ENCODE measurements around the gene STARD3. TPM values are rescaled to one million over a fixed set of nuclear protein-coding genes. Genes with fewer than 3 reads are reported as not detected.
"Not testable (repeated sequence)": the region's sequence is repeated elsewhere in the genome, so short reads cannot be mapped to it uniquely, and the experiment has no call there.

Gene STARD3
- total RNA-seq, 1 experiment from 2014 or later, result 75.3 TPM

- Mint-ChIP-seq H3K4me3 (peak overlapping the region; percentile 95), H3K4me1 (peaks cover 73% of the 10 kb centered on the region), H3K27ac (peak overlapping the region; percentile 96)
- DNase-seq (ENCODE audit: low spot score); H3K36me3 Mint-ChIP-seq; H3K27me3 Mint-ChIP-seq (ENCODE audit: low read depth); H3K9me3 Mint-ChIP-seq; ATAC-seq: not testable (repeated sequence)
- 0 out of 2 replicates have a peak, but pooled peaks have one; percentile 22 for TF ChIP-seq E2F5 (CRISPR knock-in tag; IDR thresholded peaks at IDR 0.05)
- ChIA-PET POLR2A (interaction anchor here (0.6 to 1.6 kb wide), 6 partner anchors 11 to 72 kb away, joined by 4 to 25 read pairs (median 6); partner anchors contain the start of genes MIEN1 and PGAP3), CTCF (interaction anchor here (0.9 to 7.9 kb wide), 20 partner anchors 11 to 152 kb away, joined by 3 to 77 read pairs (median 5); partner anchors contain the start of genes MIEN1 and PGAP3)
Measured at GRCh38 chr17:39699157-39699817, 62.3 kb downstream of the STARD3 start.

- DNase-seq (ENCODE audit: low spot score) (peak; percentile 73), ATAC-seq (peak; percentile 43)
- H3K4me1 Mint-ChIP-seq, result peaks cover 73% of the 10 kb centered on the region
- POLR2A ChIA-PET, result interaction anchor here (0.6 to 1.6 kb wide), 6 partner anchors 11 to 73 kb away, joined by 4 to 25 read pairs (median 6); partner anchors contain the start of genes MIEN1 and PGAP3
- no peaks in the 10 kb centered on the region for H3K27me3 Mint-ChIP-seq (ENCODE audit: low read depth)
- TF ChIP-seq TEAD4 (CRISPR knock-in tag; IDR thresholded peaks at IDR 0.05), result peak; percentile 66; the same call in 1 of the 2 replicates
- no peak for TF ChIP-seq NFYB (CRISPR knock-in tag; conservative IDR thresholded peaks at IDR 0.05; ENCODE audit: low read depth)
- TF ChIP-seq TEAD1 (CRISPR knock-in tag; IDR thresholded peaks at IDR 0.05), result peak; percentile 91; the same call in 1 of the 2 replicates
- TF ChIP-seq MYBL2 (CRISPR knock-in tag; IDR thresholded peaks at IDR 0.05), result 0 out of 2 replicates have a peak, but pooled peaks have one; percentile 18
- TF ChIP-seq SP1 (CRISPR knock-in tag; conservative IDR thresholded peaks at IDR 0.05), result peak; percentile 58; the same call in 1 of the 2 replicates
- peak within 1 kb of the TSS; percentile 96 for H3K27ac Mint-ChIP-seq
- H3K9me3 Mint-ChIP-seq, result no peaks in the 10 kb centered on the region
- CTCF ChIA-PET, result interaction anchor here (0.5 to 7.9 kb wide), 24 partner anchors 11 to 664 kb away, joined by 3 to 77 read pairs (median 4); partner anchors contain the start of genes MIEN1 and PGAP3
- peak within 1 kb of the TSS; percentile 95 for H3K4me3 Mint-ChIP-seq
- H3K36me3 Mint-ChIP-seq, result peaks cover 3% of the 10 kb centered on the region; the same call in 1 of the 2 replicates
Measured at GRCh38 chr17:39699818-39700147, 62.8 kb downstream of the STARD3 start, which contains the start of gene ERBB2. TSS of gene ERBB2 (plus strand) at chr17:39700064. CDS start at chr17:39700239, 175 bp downstream.

- Mint-ChIP-seq H3K4me1 (peaks cover 73% of the 10 kb centered on the region), H3K27me3 (ENCODE audit: low read depth) (no peaks in the 10 kb centered on the region), H3K9me3 (no peaks in the 10 kb centered on the region), H3K27ac (no peak overlapping the region), H3K4me3 (peak overlapping the region; percentile 95), H3K36me3 (peaks cover 3% of the 10 kb centered on the region; the same call in 1 of the 2 replicates)
- DNase-seq (ENCODE audit: low spot score), result peak; percentile 53
- ChIA-PET POLR2A (interaction anchor here (0.6 to 1.6 kb wide), 7 partner anchors 12 to 236 kb away, joined by 3 to 25 read pairs (median 5); partner anchors contain the start of genes MIEN1 and PGAP3), CTCF (interaction anchor here (0.5 to 7.9 kb wide), 26 partner anchors 12 to 665 kb away, joined by 3 to 77 read pairs (median 4); partner anchors contain the start of genes MIEN1 and PGAP3)
- no peak for ATAC-seq
- TF ChIP-seq SP1 (CRISPR knock-in tag; conservative IDR thresholded peaks at IDR 0.05), result 0 out of 2 replicates have a peak, but pooled peaks have one; percentile 9
- TF ChIP-seq GRHL2 (CRISPR knock-in tag; IDR thresholded peaks at IDR 0.05; ENCODE audit: insufficient replicate concordance, severe bottlenecking), result no peak
- TF ChIP-seq MYBL2 (CRISPR knock-in tag; IDR thresholded peaks at IDR 0.05), result 0 out of 2 replicates have a peak, but pooled peaks have one; percentile 5
- TF ChIP-seq SMAD3 (CRISPR knock-in tag; IDR thresholded peaks at IDR 0.05; ENCODE audit: borderline replicate concordance), result no peak
- TF ChIP-seq ZNF423 (CRISPR knock-in tag; IDR thresholded peaks at IDR 0.05), result 0 out of 2 replicates have a peak, but pooled peaks have one; percentile 13
- TF ChIP-seq ZNF512 (CRISPR knock-in tag; IDR thresholded peaks at IDR 0.05; ENCODE audit: borderline replicate concordance), result no peak
- no peak for TF ChIP-seq ZSCAN18 (CRISPR knock-in tag; IDR thresholded peaks at IDR 0.05)
- TF ChIP-seq STAT6 (CRISPR knock-in tag; conservative IDR thresholded peaks at IDR 0.05; ENCODE audit: low read depth), result no peak
- TF ChIP-seq FOXP4 (CRISPR knock-in tag; IDR thresholded peaks at IDR 0.05), result peak; percentile 27; the same call in 1 of the 2 replicates
- no peak for TF ChIP-seq MLX (CRISPR knock-in tag; IDR thresholded peaks at IDR 0.05)
- TF ChIP-seq USF2 (CRISPR knock-in tag; IDR thresholded peaks at IDR 0.05), result peak; percentile 24; the same call in 1 of the 2 replicates
Measured at GRCh38 chr17:39700148-39700987, 63.4 kb downstream of the STARD3 start.
